PC-3 (cell line): Measurements from ENCODE around the gene VPS50.

Source experiments
- CTCF ChIP-seq: fragments of 300-600 bp; sonication (generic); conservative IDR thresholded peaks from 2 replicates; pipeline ENCODE4 v1.5.1; 2017; ENCODE audit warnings: antibody characterized with exemption, low read depth, mild to moderate bottlenecking, low read length
- EZH2 ChIP-seq: fragments of 300-600 bp; sonication (generic); IDR thresholded peaks from one replicate; pipeline ENCODE4 v1.6.1; 2017; ENCODE audit warnings: antibody characterized with exemption, mild to moderate bottlenecking, low read length; ENCODE audit not compliant: unreplicated experiment
- EZH2phosphoT487 ChIP-seq: fragments of 300-600 bp; sonication (generic); IDR thresholded peaks from 2 replicates; pipeline ENCODE4 v1.6.1; 2018; ENCODE audit warnings: mild to moderate bottlenecking, antibody characterized with exemption, low read length, borderline replicate concordance

DNA sequence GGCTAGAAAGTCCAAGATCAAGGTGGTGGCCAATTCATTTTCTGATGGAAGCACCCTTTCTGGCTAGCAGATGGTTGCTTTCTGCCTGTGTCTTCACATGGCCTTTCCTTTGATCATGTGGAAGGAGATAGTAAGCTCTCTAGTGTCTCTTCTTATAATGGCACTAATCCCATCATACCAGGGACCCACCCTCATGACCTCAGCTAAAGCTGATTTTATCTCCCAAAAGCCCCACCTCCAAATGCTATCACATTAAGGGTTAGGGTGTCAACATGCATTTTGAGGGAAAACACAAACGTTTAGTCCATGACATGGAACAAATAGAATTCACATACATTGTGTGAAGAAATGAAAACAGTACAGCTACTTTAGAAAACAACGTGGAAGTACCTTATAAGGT is 100.0 kb downstream of the VPS50 start:
- no peak for TF ChIP-seq CTCF
- no peak for TF ChIP-seq EZH2
- TF ChIP-seq EZH2phosphoT487 = no peak
